ENCODE results near the gene LETMD1.
A peak's percentile ranks its signal among the peaks of the same experiment; 100 is the strongest.

LETMD1 gene

GRCh38 chr12:51025836-51026638, 22.1 kb upstream of the LETMD1 start, which contains the start of gene SLC11A2:
SLC11A2 (minus strand) TSS chr12:51026384; CDS start chr12:51010728, 15,656 bp downstream.
- DNase-seq, result peak; percentile 95

GRCh38 chr12:51027342-51027835, 20.7 kb upstream of the LETMD1 start:
- no peak for DNase-seq

- no peak for DNase-seq
These were observed 19.9 kb upstream of the LETMD1 start for GRCh38 chr12:51028126-51028812.

- no peak for DNase-seq
These were observed 19.3 kb upstream of the LETMD1 start for GRCh38 chr12:51028813-51029150.

GRCh38 chr12:51033048-51033447, 15.1 kb upstream of the LETMD1 start:
- DNase-seq, result no peak

GRCh38 chr12:51033457-51034089, 14.6 kb upstream of the LETMD1 start:
- DNase-seq, result no peak

GRCh38 chr12:51036279-51036678, 11.8 kb upstream of the LETMD1 start:
- DNase-seq, result no peak

GRCh38 chr12:51048661-51049251, 629 bp downstream of the LETMD1 start:
- no peak for DNase-seq

GRCh38 chr12:51049525-51049924, 1.4 kb downstream of the LETMD1 start:
- DNase-seq, result no peak

- no peak for DNase-seq
These were observed 3.7 kb downstream of the LETMD1 start for GRCh38 chr12:51051787-51052186.

DNA sequence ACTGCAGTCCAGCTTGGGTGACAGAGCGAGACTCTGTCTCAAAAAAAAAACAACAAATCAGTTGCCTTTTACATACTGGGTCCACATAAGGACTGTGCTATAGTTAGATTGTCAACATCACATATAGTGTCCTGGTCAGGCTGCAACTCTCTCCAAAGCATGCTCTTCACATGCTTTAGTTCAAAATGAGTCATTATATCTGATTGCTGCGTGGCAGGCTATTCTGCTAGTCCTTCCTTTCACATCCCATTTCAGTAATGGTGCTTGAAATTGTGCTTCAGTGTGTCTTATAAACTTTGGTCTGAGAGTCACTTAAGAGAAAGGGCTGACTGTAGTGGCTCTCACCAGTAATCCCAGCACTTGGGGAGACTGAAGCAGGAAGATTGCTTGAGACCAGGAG, 6.9 kb downstream of the LETMD1 start:
- DNase-seq, result no peak

- no peak for DNase-seq
These were observed 8.1 kb downstream of the LETMD1 start for GRCh38 chr12:51056242-51056641.

- DNase-seq, result no peak
These were observed 11.0 kb downstream of the LETMD1 start for GRCh38 chr12:51059086-51059485.

DNA sequence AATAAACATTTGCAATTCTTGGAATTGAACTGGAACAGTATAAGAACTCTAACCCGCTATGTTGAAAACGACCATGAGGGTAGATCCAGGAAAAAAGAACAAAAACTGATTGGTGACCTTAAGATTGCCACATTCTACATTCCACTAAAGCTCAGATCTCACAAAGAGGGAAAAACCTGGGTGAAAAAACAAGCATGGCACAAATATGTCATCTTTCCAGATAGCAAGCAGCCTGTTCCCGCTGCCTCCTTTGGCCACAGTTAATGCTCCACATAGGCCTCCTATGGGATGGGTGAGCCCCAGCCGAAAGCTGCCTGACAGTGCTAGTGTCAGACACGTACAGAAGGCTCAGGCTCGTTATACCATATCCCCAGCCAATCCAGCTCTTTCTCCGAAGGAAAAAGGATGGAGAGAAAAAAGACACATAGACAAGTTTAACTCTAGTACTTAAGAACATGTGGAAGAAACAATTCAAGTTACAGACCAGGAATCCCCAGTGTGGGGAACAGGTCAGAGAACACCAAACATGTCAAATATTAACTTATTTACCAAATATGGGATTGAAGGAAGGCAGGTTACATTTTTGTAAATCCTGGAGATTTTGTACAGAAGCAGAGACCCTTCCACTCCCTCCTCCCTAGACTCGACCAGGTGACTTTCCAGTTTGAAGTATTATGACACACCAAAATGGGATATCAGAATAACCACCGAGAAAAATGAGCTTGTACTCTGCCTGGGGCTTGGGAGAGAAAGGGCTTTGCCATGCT, 14.7 kb downstream of the LETMD1 start:
- DNase-seq, result no peak

DNA sequence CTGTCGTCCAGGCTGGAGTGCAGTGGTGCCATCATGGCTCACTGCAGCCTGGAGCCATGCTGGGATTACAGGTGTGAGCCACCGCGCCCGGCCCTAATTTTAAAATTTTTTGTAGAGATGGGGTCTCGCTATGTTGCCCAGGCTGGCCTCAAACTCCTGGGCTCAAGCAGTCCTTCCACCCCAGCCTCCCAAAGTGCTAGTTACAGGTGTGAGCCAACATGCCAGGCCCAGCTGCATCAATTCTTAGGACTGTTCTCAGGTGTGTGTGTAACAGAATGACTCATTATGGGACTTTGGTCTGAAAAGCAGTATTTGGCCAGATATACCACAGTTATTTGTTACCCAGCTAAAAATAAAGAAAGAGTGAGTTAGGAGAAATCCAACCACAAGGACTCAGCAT, 17.4 kb downstream of the LETMD1 start:
- no peak for DNase-seq

GRCh38 chr12:51067229-51067628, 19.1 kb downstream of the LETMD1 start:
- no peak for DNase-seq

DNA sequence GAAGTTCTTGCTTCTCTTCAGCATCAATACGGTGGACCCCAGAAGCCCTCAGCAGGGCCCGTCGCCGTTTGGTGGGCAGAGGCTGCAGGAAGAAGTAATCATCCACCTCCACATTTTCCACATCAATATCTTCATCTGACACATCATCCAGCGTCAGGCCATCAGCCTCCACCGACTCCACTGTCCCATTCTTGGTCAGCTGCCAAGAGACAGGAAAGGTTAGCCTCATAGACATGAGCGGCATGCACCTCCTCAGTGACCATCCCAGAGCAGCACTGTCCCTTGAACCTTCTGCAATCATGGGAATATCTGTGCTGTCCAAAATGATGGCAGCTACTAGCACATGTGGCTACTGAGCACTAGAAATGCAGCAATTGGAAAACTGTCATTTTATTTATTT, 19.6 kb downstream of the LETMD1 start:
- no peak for DNase-seq

DNA sequence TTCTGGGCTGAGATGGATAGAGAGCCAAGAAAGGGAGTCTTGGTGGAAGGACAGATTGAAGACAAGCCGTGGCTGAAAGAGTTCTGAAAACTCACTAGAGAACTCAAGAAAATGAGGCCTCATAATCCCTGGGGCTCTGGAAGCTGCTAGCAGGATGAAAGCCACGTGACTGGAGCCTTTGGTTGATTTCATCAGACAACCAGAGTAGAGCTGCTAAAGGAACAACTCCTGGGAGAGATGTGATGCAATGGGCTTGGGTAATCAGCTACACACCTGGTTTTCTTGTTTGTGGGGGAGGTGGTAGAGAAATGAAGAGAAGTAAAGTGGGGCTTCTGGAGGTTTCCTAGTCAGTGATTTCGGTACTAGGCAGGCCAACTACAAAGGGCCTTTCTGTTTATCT, 21.9 kb downstream of the LETMD1 start:
- DNase-seq, result no peak

GRCh38 chr12:51071663-51072062, 23.5 kb downstream of the LETMD1 start:
- no peak for DNase-seq

GRCh38 chr12:51075390-51075789, 27.3 kb downstream of the LETMD1 start:
- DNase-seq, result no peak

- no peak for DNase-seq
These were observed 28.3 kb downstream of the LETMD1 start for GRCh38 chr12:51076236-51076930.

- DNase-seq, result no peak
These were observed 29.8 kb downstream of the LETMD1 start for GRCh38 chr12:51077930-51078329.

All from activated CD8-positive, alpha-beta memory T cell treated with anti-CD3 and anti-CD28 coated beads for 24 hours (primary cell).